ENCODE measurements around the gene KANSL1. TPM values are rescaled to one million over a fixed set of nuclear protein-coding genes. Genes with fewer than 3 reads are reported as not detected.

Gene KANSL1
- total RNA-seq, 1 experiment from 2014 or later, result 55.5 TPM

- Histone ChIP-seq H3K4me1 (ENCODE audit: control insufficient read depth, insufficient read depth, low read length) (no peaks in the 10 kb centered on the region), H3K27me3 (ENCODE audit: control insufficient read depth, insufficient read depth, low read length) (no peaks in the 10 kb centered on the region), H3K9me3 (ENCODE audit: control insufficient read depth, insufficient read depth, low read depth, low read length) (no peaks in the 10 kb centered on the region), H3K36me3 (ENCODE audit: control insufficient read depth, insufficient read depth, low read length) (no peaks in the 10 kb centered on the region), H3K27ac (ENCODE audit: low read length) (no peak overlapping the region), H3K4me3 (ENCODE audit: low read depth in 2 of 2, low read length in 2 of 2) (no peak overlapping the region)
- ChIA-PET CTCF (no interaction called here), POLR2A (no interaction called here)
- DNase-seq (ENCODE audit: low read depth, low spot score), result no peak
- intact Hi-C loops (cut with micrococcal nuclease; ENCODE audit: unreplicated experiment) (no loop called here), in situ Hi-C loops (cut with HindIII; ENCODE audit: low pct_unique_long_range_greater_than_20kb, low sequenced_read_pairs) (no loop called here)
- no peak for ATAC-seq
- TF ChIP-seq REST (IDR thresholded peaks at IDR 0.05; ENCODE audit: insufficient read depth in 1 of 2, low read depth in 2 of 2, low read length in 1 of 2), result no peak
- TF ChIP-seq SIN3A (IDR thresholded peaks at IDR 0.05; ENCODE audit: borderline replicate concordance, insufficient read depth, low read depth, low read length), result no peak
- TF ChIP-seq CTCF (IDR thresholded peaks at IDR 0.05), result no peak
- no peak for TF ChIP-seq TCF7L2 (IDR thresholded peaks at IDR 0.05; ENCODE audit: low read depth, low read length)
- TF ChIP-seq POLR2AphosphoS5 (IDR thresholded peaks at IDR 0.05; ENCODE audit: low read depth, low read length), result no peak
- no TSS peak for BruUV-seq (replicated peaks)
Observed at GRCh38 chr17:45986056-45986455, 207.2 kb downstream of the KANSL1 start.

GRCh38 chr17:45985447-45985846 lies 207.8 kb downstream of the KANSL1 start:
- no peak for ATAC-seq
- Histone ChIP-seq H3K36me3 (ENCODE audit: control insufficient read depth, insufficient read depth, low read length) (no peaks in the 10 kb centered on the region), H3K4me3 (ENCODE audit: low read depth in 2 of 2, low read length in 2 of 2) (no peak overlapping the region), H3K4me1 (ENCODE audit: control insufficient read depth, insufficient read depth, low read length) (no peaks in the 10 kb centered on the region), H3K27ac (ENCODE audit: low read length) (no peak overlapping the region), H3K27me3 (ENCODE audit: control insufficient read depth, insufficient read depth, low read length) (no peaks in the 10 kb centered on the region), H3K9me3 (ENCODE audit: control insufficient read depth, insufficient read depth, low read depth, low read length) (no peaks in the 10 kb centered on the region)
- no peak for TF ChIP-seq CTCF (IDR thresholded peaks at IDR 0.05)
- TF ChIP-seq REST (IDR thresholded peaks at IDR 0.05; ENCODE audit: insufficient read depth in 1 of 2, low read depth in 2 of 2, low read length in 1 of 2), result no peak
- no peak for TF ChIP-seq POLR2AphosphoS5 (IDR thresholded peaks at IDR 0.05; ENCODE audit: low read depth, low read length)
- TF ChIP-seq TCF7L2 (IDR thresholded peaks at IDR 0.05; ENCODE audit: low read depth, low read length), result no peak
- TF ChIP-seq SIN3A (IDR thresholded peaks at IDR 0.05; ENCODE audit: borderline replicate concordance, insufficient read depth, low read depth, low read length), result no peak
- intact Hi-C loops (cut with micrococcal nuclease; ENCODE audit: unreplicated experiment), result no loop called here
- in situ Hi-C loops (cut with HindIII; ENCODE audit: low pct_unique_long_range_greater_than_20kb, low sequenced_read_pairs), result no loop called here
- POLR2A ChIA-PET, result no interaction called here
- DNase-seq (ENCODE audit: low read depth, low spot score), result no peak
- no TSS peak for BruUV-seq (replicated peaks)
- CTCF ChIA-PET, result no interaction called here
